Suprapubic skin (tissue), 4 donors: ENCODE data around the gene SIKE1. TPM values are rescaled to one million over a fixed set of nuclear protein-coding genes. Genes with fewer than 3 reads are reported as not detected.
"Not testable (repeated sequence)": the region's sequence is repeated elsewhere in the genome, so short reads cannot be mapped to it uniquely, and the experiment has no call there.

Experiments used
- DNase-seq, 2 donors: peaks; one replicate each; pipeline ENCODE4 v3.0.0-alpha.2; 2019; ENCODE audit warnings: low spot score in 2 of 2
- H3K27ac ChIP-seq: fragments of 200-600 bp; sonication (generic); one replicate; pipeline ENCODE4 v1.5.1; 2019
- H3K27me3 ChIP-seq: fragments of 200-600 bp; sonication (generic); one replicate; pipeline ENCODE4 v1.5.1; 2019
- H3K36me3 ChIP-seq: fragments of 200-600 bp; sonication (generic); one replicate; pipeline ENCODE4 v1.5.1; 2019
- H3K4me1 ChIP-seq: fragments of 200-600 bp; sonication (generic); one replicate; pipeline ENCODE4 v1.5.1; 2019
- H3K4me3 ChIP-seq: fragments of 200-600 bp; sonication (generic); one replicate; pipeline ENCODE4 v1.5.1; 2019; ENCODE audit warnings: mild to moderate bottlenecking
- H3K9me3 ChIP-seq: fragments of 200-600 bp; sonication (generic); one replicate; pipeline ENCODE4 v1.5.1; 2019
- EP300 ChIP-seq: sonication (generic); formaldehyde crosslinking; IDR thresholded peaks from one replicate; pipeline ENCODE4 v1.6.1; 2017; ENCODE audit warnings: antibody characterized with exemption
- POLR2A ChIP-seq, 2 donors: fragments of 450-650 bp; IDR thresholded peaks; one replicate each; pipeline ENCODE4 v1.6.1; 2017; ENCODE audit warnings: antibody characterized with exemption in 2 of 2, mild to moderate bottlenecking in 2 of 2, moderate library complexity in 2 of 2
- POLR2AphosphoS5 ChIP-seq, 3 donors: sonication (generic); formaldehyde crosslinking; IDR thresholded peaks; one replicate each; pipeline ENCODE4 v1.6.1; 2017; ENCODE audit warnings: antibody characterized with exemption in 3 of 3
- WGBS: methylation state at CpG from one replicate; pipeline ENCODE4 v1.1.5; 2018; 5-methylcytosine and 5-hydroxymethylcytosine counted together
- total RNA-seq, 4 donors: library from RNA; depleted of rRNA; stranded (reverse); fragments of >200 nt; gene quantifications; one replicate each; pipeline ENCODE4 v1.1.0, GENCODE V29; 2016
- TF ChIP-seq, protein P1 (sequence below), 2 donors: fragments of 200-600 bp in 1 of 2; fragments of 450-650 bp in 1 of 2; sonication (generic) in 1 of 2; IDR thresholded peaks; one replicate each; pipeline ENCODE4 v1.5.1; 2016 to 2019; ENCODE audit warnings: antibody characterized with exemption in 2 of 2, mild to moderate bottlenecking in 1 of 2, moderate library complexity in 1 of 2

Gene SIKE1
- total RNA-seq, 4 donors from 2014 or later = 44.0 to 70.1 (median 54.0) TPM

- H3K27me3 ChIP-seq = peaks cover 4% of the 10 kb centered on the region
- DNase-seq = no peak
- peaks cover 4% of the 10 kb centered on the region for H3K9me3 ChIP-seq
- TF ChIP-seq EP300 (no peak), POLR2A (IDR thresholded peaks at IDR 0.05) (no peak), POLR2AphosphoS5 (IDR thresholded peaks at IDR 0.05) (no peak)
- TF ChIP-seq, protein P1, sequence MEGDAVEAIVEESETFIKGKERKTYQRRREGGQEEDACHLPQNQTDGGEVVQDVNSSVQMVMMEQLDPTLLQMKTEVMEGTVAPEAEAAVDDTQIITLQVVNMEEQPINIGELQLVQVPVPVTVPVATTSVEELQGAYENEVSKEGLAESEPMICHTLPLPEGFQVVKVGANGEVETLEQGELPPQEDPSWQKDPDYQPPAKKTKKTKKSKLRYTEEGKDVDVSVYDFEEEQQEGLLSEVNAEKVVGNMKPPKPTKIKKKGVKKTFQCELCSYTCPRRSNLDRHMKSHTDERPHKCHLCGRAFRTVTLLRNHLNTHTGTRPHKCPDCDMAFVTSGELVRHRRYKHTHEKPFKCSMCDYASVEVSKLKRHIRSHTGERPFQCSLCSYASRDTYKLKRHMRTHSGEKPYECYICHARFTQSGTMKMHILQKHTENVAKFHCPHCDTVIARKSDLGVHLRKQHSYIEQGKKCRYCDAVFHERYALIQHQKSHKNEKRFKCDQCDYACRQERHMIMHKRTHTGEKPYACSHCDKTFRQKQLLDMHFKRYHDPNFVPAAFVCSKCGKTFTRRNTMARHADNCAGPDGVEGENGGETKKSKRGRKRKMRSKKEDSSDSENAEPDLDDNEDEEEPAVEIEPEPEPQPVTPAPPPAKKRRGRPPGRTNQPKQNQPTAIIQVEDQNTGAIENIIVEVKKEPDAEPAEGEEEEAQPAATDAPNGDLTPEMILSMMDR (IDR thresholded peaks at IDR 0.05) = no peak
- WGBS = 71% methylated on average over 3 of the region's 3 CpGs
- no peak overlapping the region for H3K4me3 ChIP-seq
- H3K27ac ChIP-seq = no peak overlapping the region
- H3K4me1 ChIP-seq = no peaks in the 10 kb centered on the region
- H3K36me3 ChIP-seq = no peaks in the 10 kb centered on the region
Measured at GRCh38 chr1:114819869-114820268, 39.4 kb upstream of the SIKE1 start.

DNA sequence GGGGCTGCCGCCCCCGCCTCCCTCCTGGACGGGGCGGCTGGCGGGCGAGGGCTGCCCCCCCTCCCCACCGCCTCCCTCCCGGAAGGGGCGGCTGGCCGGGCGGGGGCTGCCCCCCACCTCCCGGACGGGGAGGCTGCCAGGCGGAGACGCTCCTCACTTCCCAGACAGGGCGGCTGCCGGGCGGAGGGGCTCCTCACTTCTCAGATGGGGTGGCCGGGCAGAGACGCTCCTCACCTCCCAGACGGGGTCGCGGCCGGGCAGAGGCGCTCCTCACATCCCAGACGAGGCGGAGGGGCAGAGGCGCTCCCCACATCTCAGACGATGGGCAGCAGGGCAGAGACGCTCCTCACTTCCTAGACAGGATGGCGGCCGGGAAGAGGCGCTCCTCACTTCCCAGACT is 24.0 kb upstream of the SIKE1 start:
- H3K27me3 ChIP-seq, DNase-seq, H3K36me3 ChIP-seq, H3K4me3 ChIP-seq, H3K27ac ChIP-seq, H3K9me3 ChIP-seq, H3K4me1 ChIP-seq: not testable (repeated sequence)
- 93% methylated on average over 3 of the region's 33 CpGs for WGBS

- H3K9me3 ChIP-seq = no peaks in the 10 kb centered on the region
- no peak overlapping the region for H3K4me3 ChIP-seq
- peaks cover 5% of the 10 kb centered on the region for H3K4me1 ChIP-seq
- no peak for DNase-seq
- WGBS = 30% methylated on average over 3 of the region's 3 CpGs
- peaks cover 5% of the 10 kb centered on the region for H3K27me3 ChIP-seq
- TF ChIP-seq POLR2A (IDR thresholded peaks at IDR 0.05) (no peak), POLR2AphosphoS5 (IDR thresholded peaks at IDR 0.05) (no peak), EP300 (no peak)
- TF ChIP-seq, protein P1 (IDR thresholded peaks at IDR 0.05) = no peak
- H3K27ac ChIP-seq = no peak overlapping the region
- no peaks in the 10 kb centered on the region for H3K36me3 ChIP-seq
Measured at GRCh38 chr1:114803001-114803400, 22.5 kb upstream of the SIKE1 start.

DNA sequence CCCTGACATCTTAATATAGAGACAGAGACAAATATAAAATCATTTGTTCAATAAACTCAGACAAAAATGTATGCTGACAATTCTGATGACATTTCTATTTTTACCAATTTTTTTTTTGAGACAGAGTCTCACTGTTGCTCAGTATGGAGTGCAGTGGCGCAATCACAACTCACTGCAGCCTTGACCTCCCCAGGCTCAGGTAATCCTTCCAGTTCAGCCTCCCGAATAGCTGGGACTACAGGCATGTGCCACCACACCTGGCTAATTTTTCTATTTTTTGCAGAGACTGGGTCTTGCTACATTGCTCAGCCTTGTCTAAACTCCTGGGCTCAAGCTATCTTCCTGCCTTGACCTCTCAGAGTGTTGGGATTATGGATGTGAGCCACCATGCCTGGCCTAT is 13.6 kb upstream of the SIKE1 start:
- Histone ChIP-seq H3K27me3 (peaks cover 15% of the 10 kb centered on the region), H3K4me1 (no peaks in the 10 kb centered on the region), H3K36me3 (no peaks in the 10 kb centered on the region), H3K4me3 (no peak overlapping the region), H3K27ac (no peak overlapping the region), H3K9me3 (no peaks in the 10 kb centered on the region)
- WGBS = 85% methylated on average over 2 of the region's 2 CpGs
- TF ChIP-seq, protein P1 (IDR thresholded peaks at IDR 0.05) = no peak
- no peak for TF ChIP-seq POLR2AphosphoS5 (IDR thresholded peaks at IDR 0.05)
- TF ChIP-seq EP300 = no peak
- no peak for TF ChIP-seq POLR2A (IDR thresholded peaks at IDR 0.05)
- no peak for DNase-seq

GRCh38 chr1:114790581-114790980 is 10.1 kb upstream of the SIKE1 start:
- H3K27ac ChIP-seq, H3K4me1 ChIP-seq, H3K4me3 ChIP-seq, DNase-seq, H3K36me3 ChIP-seq, H3K9me3 ChIP-seq: not testable (repeated sequence)
- H3K27me3 ChIP-seq = peaks cover 20% of the 10 kb centered on the region
- WGBS = 93% methylated on average over 9 of the region's 25 CpGs

DNA sequence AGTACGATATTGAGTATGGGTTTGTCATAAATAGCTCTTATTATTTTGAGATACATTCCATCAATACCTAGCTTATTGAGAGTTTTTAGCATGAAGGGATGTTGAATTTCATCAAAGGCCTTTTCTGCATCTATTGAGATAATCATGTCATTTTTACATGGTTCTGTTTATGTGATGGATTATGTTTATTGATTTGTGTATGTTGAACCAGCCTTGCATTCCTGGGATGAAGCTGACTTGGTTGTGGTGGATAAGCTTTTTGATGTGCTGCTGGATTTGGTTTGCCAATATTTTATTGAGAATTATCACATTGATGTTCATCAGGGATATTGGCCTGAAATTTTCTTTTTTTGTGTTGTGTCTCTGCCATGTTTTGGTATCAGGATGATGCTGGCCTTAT is 6.0 kb upstream of the SIKE1 start:
- WGBS = 97% methylated on average over 1 of the region's 1 CpG

GRCh38 chr1:114782476-114782875 is 2.0 kb upstream of the SIKE1 start:
- Histone ChIP-seq H3K27me3 (peaks cover 3% of the 10 kb centered on the region), H3K4me3 (no peak overlapping the region), H3K36me3 (peaks cover 8% of the 10 kb centered on the region), H3K9me3 (peaks cover 7% of the 10 kb centered on the region), H3K4me1 (peaks cover 18% of the 10 kb centered on the region), H3K27ac (no peak overlapping the region)
- WGBS = 87% methylated on average over 5 of the region's 5 CpGs
- DNase-seq = no peak
- TF ChIP-seq POLR2A (IDR thresholded peaks at IDR 0.05) (no peak), EP300 (no peak), POLR2AphosphoS5 (IDR thresholded peaks at IDR 0.05) (no peak)
- TF ChIP-seq, protein P1 (IDR thresholded peaks at IDR 0.05) = no peak

More for the DNA sequence above, 6.0 kb upstream of the SIKE1 start:
- H3K27me3 ChIP-seq, H3K4me1 ChIP-seq, H3K4me3 ChIP-seq, H3K9me3 ChIP-seq, H3K36me3 ChIP-seq, H3K27ac ChIP-seq, DNase-seq: not testable (repeated sequence)
